ENCODE results near the gene DMRTC2.

DNA sequence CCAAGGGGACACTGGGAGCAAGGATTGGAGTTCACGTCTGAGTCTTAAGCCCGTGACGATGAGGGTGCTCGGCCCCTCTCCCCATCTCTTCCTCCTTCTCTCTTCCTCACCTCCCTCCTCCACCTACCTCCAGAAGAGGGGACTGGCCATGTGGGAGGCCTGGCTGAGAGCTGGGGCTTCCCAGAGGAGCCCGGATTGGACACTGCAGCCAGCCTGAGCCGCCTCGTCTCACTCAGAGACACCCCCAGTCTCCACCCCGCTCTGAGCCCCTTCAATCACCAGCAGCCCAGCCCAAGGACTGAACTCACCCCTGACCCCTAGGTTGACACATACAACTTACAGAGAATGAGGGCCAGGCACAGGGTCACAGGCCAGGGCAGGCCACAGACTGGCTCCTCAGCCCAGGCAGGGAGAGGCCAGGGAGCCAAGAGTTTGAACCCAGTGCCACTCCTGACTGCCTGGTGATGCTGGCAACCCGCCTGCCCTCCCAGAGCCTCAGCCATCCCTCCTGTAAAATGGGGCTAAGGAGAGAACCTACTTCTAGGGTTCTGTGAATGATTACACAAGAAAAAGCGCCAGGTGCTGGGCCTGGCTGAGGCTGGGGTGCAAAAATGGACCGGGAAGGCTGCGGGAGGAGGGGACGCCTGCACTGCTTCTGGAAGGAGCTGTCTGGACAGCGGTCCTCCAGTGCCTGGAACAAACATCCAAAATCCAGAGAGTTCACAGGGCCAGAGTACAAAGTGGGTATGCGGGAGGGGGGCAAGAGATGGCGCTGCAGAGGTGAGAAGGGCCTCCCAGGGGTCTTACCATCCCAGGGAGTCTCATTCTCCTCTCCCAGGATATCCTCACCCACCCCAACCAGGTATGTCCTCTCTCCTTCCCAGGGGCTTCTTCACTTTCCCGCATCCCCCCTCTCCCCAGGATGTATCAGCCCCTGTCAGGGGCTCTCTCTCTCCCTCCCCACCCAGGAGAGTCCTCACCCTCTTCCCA, 33.4 kb downstream of the DMRTC2 start:
- TF ChIP-seq, protein P1, sequence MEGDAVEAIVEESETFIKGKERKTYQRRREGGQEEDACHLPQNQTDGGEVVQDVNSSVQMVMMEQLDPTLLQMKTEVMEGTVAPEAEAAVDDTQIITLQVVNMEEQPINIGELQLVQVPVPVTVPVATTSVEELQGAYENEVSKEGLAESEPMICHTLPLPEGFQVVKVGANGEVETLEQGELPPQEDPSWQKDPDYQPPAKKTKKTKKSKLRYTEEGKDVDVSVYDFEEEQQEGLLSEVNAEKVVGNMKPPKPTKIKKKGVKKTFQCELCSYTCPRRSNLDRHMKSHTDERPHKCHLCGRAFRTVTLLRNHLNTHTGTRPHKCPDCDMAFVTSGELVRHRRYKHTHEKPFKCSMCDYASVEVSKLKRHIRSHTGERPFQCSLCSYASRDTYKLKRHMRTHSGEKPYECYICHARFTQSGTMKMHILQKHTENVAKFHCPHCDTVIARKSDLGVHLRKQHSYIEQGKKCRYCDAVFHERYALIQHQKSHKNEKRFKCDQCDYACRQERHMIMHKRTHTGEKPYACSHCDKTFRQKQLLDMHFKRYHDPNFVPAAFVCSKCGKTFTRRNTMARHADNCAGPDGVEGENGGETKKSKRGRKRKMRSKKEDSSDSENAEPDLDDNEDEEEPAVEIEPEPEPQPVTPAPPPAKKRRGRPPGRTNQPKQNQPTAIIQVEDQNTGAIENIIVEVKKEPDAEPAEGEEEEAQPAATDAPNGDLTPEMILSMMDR (IDR thresholded peaks at IDR 0.05) = no peak
- no peak for TF ChIP-seq POLR2A (IDR thresholded peaks at IDR 0.05)
